K562 (cell line): Measurements from ENCODE around the gene BNC2. TPM values are rescaled to one million over a fixed set of nuclear protein-coding genes. Genes with fewer than 3 reads are reported as not detected.

Experiments
- ATAC-seq: fragments of 200-7000 bp; cut with Tn5 transposase; 3 replicates; pipeline ENCODE4 v1.9.1; 2020; ENCODE audit warnings: moderate library complexity
- BruUV-seq: library from RNA; stranded (reverse); fragments of 400-500 nt; replicated peaks from 2 replicates; lab custom pipeline; 2021; lab: Mats Ljungman, UMichigan
- CTCF ChIA-PET: fragments of 300-600 bp; formaldehyde crosslinking; extraction: SDS; loops from one replicate; lab custom pipeline; 2021; ENCODE audit warnings: low intra/inter-chr PET ratio; lab: Yijun Ruan, JAX
- POLR2A ChIA-PET: fragments of 300-600, 350-650 bp; sonication (Branson Sonifier 250); formaldehyde crosslinking; extraction: SDS; loops from one replicate; lab custom pipeline; 2021; ENCODE audit warnings: antibody characterized with exemption, inconsistent platforms; lab: Yijun Ruan, JAX
- DNase-seq, 4 experiments: peaks; one replicate each; pipeline versions ENCODE4 v3.0.0 to v3.0.0-alpha.2; 2011 to 2018; ENCODE audit warnings: low spot score in 3 of 4, mixed read lengths in 3 of 4; ENCODE audit errors: extremely low read depth in 1 of 4
- FAIRE-seq: peaks from 2 replicates; lab custom pipeline; 2011; peaks lifted over from hg19 to GRCh38; lab: Jason Lieb, UNC
- H2AFZ ChIP-seq: 2 replicates; pipeline ENCODE4 v1.6.0; 2011; ENCODE audit warnings: low read depth, low read length, control low read depth, inconsistent platforms
- H3K27ac ChIP-seq: fragments of 200-600 bp; 3 replicates; pipeline ENCODE4 v1.8.0; 2011; ENCODE audit warnings: low read depth, mild to moderate bottlenecking, control low read depth, inconsistent platforms, low read length, moderate library complexity, mixed read lengths; ENCODE audit errors: extremely low read depth
- H3K27me3 ChIP-seq, 2 experiments: fragments of 300-600 bp in 1 of 2; 2 replicates in 1 of 2; 3 replicates in 1 of 2; pipeline versions ENCODE4 v1.6.0 to v1.8.0; 2011; ENCODE audit warnings: inconsistent platforms in 2 of 2, low read length in 2 of 2, mild to moderate bottlenecking in 1 of 2, mixed read lengths in 1 of 2, moderate library complexity in 1 of 2; ENCODE audit not compliant: control insufficient read depth in 2 of 2, insufficient read depth in 2 of 2
- H3K36me3 ChIP-seq: fragments of 300-600 bp; 3 replicates; pipeline ENCODE4 v1.8.0; 2011; ENCODE audit warnings: mild to moderate bottlenecking, low read length, inconsistent platforms; ENCODE audit not compliant: control insufficient read depth, insufficient read depth
- H3K4me1 ChIP-seq, 2 experiments: fragments of 200-600 bp in 1 of 2; replicated peaks in 1 of 2; 2 replicates in 1 of 2; 3 replicates in 1 of 2; pipeline versions ENCODE4 v1.5.1 to v1.8.0; 2011; ENCODE audit warnings: inconsistent platforms in 2 of 2, low read length in 2 of 2, mild to moderate bottlenecking in 1 of 2, mixed read lengths in 1 of 2, moderate library complexity in 1 of 2; ENCODE audit not compliant: control insufficient read depth in 2 of 2, insufficient read depth in 2 of 2
- H3K4me2 ChIP-seq: 2 replicates; pipeline ENCODE4 v1.6.1; 2011; ENCODE audit warnings: low read length, control low read depth, inconsistent platforms, mixed read lengths; ENCODE audit not compliant: insufficient read depth
- H3K4me3 ChIP-seq: fragments of 200-600 bp; sonication (generic), shearing (Covaris generic); 2 replicates; pipeline ENCODE4 v1.5.1; 2016; ENCODE audit warnings: control low read depth, inconsistent platforms
- H3K79me2 ChIP-seq: fragments of 200-600 bp; 3 replicates; pipeline ENCODE4 v1.8.0; 2011; ENCODE audit warnings: low read length, inconsistent platforms; ENCODE audit not compliant: control insufficient read depth, insufficient read depth
- H3K9ac ChIP-seq, 2 experiments: 2 replicates each; pipeline versions ENCODE4 v1.6.0 to v1.6.1; 2011; ENCODE audit warnings: low read depth in 2 of 2, low read length in 2 of 2, control low read depth in 1 of 2, inconsistent platforms in 1 of 2, mild to moderate bottlenecking in 1 of 2, mixed read lengths in 1 of 2; ENCODE audit not compliant: insufficient read depth in 1 of 2
- H3K9me1 ChIP-seq: one replicate; pipeline ENCODE4 v1.6.0; 2011; ENCODE audit warnings: inconsistent platforms, mild to moderate bottlenecking, low read length, moderate library complexity; ENCODE audit not compliant: control insufficient read depth, insufficient read depth
- H3K9me3 ChIP-seq: replicated peaks from 2 replicates; pipeline ENCODE4 v1.5.1; 2011; ENCODE audit warnings: low read depth, low read length, inconsistent platforms; ENCODE audit not compliant: control insufficient read depth, insufficient read depth
- H4K20me1 ChIP-seq: replicated peaks from 2 replicates; pipeline ENCODE4 v1.6.1; 2011; ENCODE audit warnings: low read length, inconsistent platforms, mixed read lengths; ENCODE audit not compliant: control insufficient read depth, insufficient read depth
- FOXJ2 ChIP-seq: fragments of 200-800 bp; sonication (Bioruptor generic); IDR thresholded peaks from 2 replicates; pipeline ENCODE4 v1.6.1; 2016; ENCODE audit warnings: missing genetic modification characterization, missing compliant biosample characterization
- SMARCA5 ChIP-seq: fragments of 450-650 bp; IDR thresholded peaks from 2 replicates; pipeline ENCODE4 v1.6.1; 2016
- WGBS: fragments of 100-300 bp; shearing (Covaris generic); methylation state at CpG from one replicate; pipeline ENCODE4 v1.1.6; 2016; ENCODE audit warnings: low coverage, mixed read lengths; ENCODE audit not compliant: insufficient coverage; ENCODE audit errors: missing lambda C conversion rate; 5-methylcytosine and 5-hydroxymethylcytosine counted together
- in situ Hi-C: fragments of 300-500 bp; cut with MboI; formaldehyde crosslinking; loops from 4 replicates; pipeline ENCODE4 v1.15.0; 2018; ENCODE audit warnings: inconsistent platforms, mixed read lengths
- intact Hi-C: fragments of 100-400 bp; cut with micrococcal nuclease; formaldehyde crosslinking; loops from 2 replicates; pipeline ENCODE4 v1.14.2; 2022
- polyA plus RNA-seq, 8 experiments: library from polyadenylated mRNA; depleted of rRNA in 4 of 8; stranded (reverse) in 5 of 8; unstranded in 3 of 8; fragments of >200 nt; fragmentation: Nextera tagmentation in 2 of 8; fragmentation: Illumina TruSeq in 1 of 8; extraction: Ambion mirVana in 2 of 8; extraction: Trizol in 1 of 8; gene quantifications; 2 replicates each; pipeline versions ENCODE4 v1.2.1 to v1.2.3, GENCODE V29; 2011 to 2014; ENCODE audit warnings: inconsistent platforms in 1 of 8, missing spikeins in 1 of 8
- total RNA-seq, 7 experiments: library from RNA; depleted of rRNA in 6 of 7; stranded (reverse); fragments of >200 nt in 6 of 7; fragmentation: Illumina TruSeq in 2 of 7; extraction: Trizol in 2 of 7; gene quantifications; 2 replicates each; pipeline versions ENCODE4 v1.2.1 to v1.2.3, GENCODE V29; 2011 to 2021; ENCODE audit warnings: low replicate concordance in 1 of 7
- TF ChIP-seq, protein P1 (sequence below): fragments of 150-350 bp; conservative IDR thresholded peaks from 2 replicates; pipeline ENCODE4 v1.6.1; 2014; ENCODE audit warnings: low read length
- TF ChIP-seq, protein P2 (sequence below): fragments of 450-650 bp; formaldehyde crosslinking; IDR thresholded peaks from 2 replicates; pipeline ENCODE4 v1.4.0; 2022; ENCODE audit warnings: missing genetic modification characterization

BNC2 gene
- total and polyA plus RNA-seq, 9 of the 15 experiments (the other 6 are each of a cell fraction or from before 2014, with no cell fraction given), result not detected

- TF ChIP-seq, protein P1, sequence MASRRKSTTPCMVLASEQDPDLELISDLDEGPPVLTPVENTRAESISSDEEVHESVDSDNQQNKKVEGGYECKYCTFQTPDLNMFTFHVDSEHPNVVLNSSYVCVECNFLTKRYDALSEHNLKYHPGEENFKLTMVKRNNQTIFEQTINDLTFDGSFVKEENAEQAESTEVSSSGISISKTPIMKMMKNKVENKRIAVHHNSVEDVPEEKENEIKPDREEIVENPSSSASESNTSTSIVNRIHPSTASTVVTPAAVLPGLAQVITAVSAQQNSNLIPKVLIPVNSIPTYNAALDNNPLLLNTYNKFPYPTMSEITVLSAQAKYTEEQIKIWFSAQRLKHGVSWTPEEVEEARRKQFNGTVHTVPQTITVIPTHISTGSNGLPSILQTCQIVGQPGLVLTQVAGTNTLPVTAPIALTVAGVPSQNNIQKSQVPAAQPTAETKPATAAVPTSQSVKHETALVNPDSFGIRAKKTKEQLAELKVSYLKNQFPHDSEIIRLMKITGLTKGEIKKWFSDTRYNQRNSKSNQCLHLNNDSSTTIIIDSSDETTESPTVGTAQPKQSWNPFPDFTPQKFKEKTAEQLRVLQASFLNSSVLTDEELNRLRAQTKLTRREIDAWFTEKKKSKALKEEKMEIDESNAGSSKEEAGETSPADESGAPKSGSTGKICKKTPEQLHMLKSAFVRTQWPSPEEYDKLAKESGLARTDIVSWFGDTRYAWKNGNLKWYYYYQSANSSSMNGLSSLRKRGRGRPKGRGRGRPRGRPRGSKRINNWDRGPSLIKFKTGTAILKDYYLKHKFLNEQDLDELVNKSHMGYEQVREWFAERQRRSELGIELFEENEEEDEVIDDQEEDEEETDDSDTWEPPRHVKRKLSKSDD, result no peak
- TF ChIP-seq SMARCA5, result no peak
- TF ChIP-seq, protein P2, sequence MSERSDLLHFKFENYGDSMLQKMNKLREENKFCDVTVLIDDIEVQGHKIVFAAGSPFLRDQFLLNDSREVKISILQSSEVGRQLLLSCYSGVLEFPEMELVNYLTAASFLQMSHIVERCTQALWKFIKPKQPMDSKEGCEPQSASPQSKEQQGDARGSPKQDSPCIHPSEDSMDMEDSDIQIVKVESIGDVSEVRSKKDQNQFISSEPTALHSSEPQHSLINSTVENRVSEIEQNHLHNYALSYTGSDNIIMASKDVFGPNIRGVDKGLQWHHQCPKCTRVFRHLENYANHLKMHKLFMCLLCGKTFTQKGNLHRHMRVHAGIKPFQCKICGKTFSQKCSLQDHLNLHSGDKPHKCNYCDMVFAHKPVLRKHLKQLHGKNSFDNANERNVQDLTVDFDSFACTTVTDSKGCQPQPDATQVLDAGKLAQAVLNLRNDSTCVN (CRISPR knock-in tag), result no peak
Observed at GRCh38 chr9:16681652-16681987, 188.8 kb downstream of the BNC2 start (continued).

GRCh38 chr9:16680975-16681651, 189.4 kb downstream of the BNC2 start:
- FAIRE-seq (no peak), ATAC-seq (no peak)

More at GRCh38 chr9:16680975-16681651, 189.4 kb downstream of the BNC2 start:
- Histone ChIP-seq H3K4me1 (no peaks in the 10 kb centered on the region), H2AFZ (no peak overlapping the region), H3K9me1 (no peaks in the 10 kb centered on the region), H4K20me1 (no peaks in the 10 kb centered on the region), H3K79me2 (no peaks in the 10 kb centered on the region), H3K27me3 (no peaks in the 10 kb centered on the region), H3K4me3 (no peak overlapping the region), H3K27ac (no peak overlapping the region), H3K36me3 (no peaks in the 10 kb centered on the region), H3K9ac (no peak overlapping the region), H3K4me2 (no peak overlapping the region), H3K9me3 (no peaks in the 10 kb centered on the region)
- no peak for DNase-seq
- WGBS, result 0% methylated on average over 5 of the region's 5 CpGs
- no TSS peak for BruUV-seq
- in situ Hi-C loops (no loop called here), intact Hi-C loops (no loop called here)
- TF ChIP-seq FOXJ2 (tag), result no peak
- CTCF ChIA-PET, result no interaction called here
- POLR2A ChIA-PET, result interaction anchor here (0.7 kb wide), 1 partner anchor 1280 kb away, joined by 4 read pairs; no protein-coding TSS in a partner anchor
